ENCODE data around the gene RTP2. TPM values are rescaled to one million over a fixed set of nuclear protein-coding genes. Genes with fewer than 3 reads are reported as not detected.

Gene RTP2, protein sequence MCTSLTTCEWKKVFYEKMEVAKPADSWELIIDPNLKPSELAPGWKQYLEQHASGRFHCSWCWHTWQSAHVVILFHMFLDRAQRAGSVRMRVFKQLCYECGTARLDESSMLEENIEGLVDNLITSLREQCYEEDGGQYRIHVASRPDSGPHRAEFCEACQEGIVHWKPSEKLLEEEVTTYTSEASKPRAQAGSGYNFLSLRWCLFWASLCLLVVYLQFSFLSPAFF
- total RNA-seq (under 1 TPM; 0.37 to 0.71 TPM), polyA plus RNA-seq (ENCODE audit: insufficient read depth, low read depth, low replicate concordance) (0.79 TPM)
- long read RNA-seq, donor 1 = 0 reads
- long read RNA-seq, donor 2 = 0 reads

DNA sequence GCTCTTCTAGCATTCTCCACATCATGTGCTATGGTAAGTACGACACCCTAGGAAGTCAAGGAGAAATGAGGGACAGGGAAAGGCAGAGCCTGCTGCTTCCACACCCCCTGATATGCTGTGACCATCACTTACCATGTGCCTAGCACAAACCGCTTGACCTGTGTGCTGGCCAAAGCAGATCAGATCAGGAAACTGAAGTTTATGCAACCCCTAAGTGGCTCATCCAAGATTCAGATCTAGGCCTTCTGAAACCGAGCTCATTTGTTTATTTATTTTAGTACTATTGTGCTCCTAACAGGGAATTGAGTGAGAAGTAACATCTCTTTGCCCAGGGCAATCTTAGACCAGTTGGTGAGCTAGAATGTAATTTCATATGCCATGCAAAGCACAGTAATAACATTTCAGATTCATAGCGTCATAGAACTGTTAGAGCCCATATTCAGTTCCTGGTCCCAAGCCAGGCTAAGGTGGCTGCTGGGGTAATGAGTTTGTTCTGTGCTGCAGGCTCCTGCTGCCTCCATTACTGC is at the start of gene RTP2:
Gene RTP2 (minus strand): TSS at position 51 of the 527 bp plus-strand sequence. CDS start 429 bp downstream, outside the sequence.
- TF ChIP-seq, protein P1, sequence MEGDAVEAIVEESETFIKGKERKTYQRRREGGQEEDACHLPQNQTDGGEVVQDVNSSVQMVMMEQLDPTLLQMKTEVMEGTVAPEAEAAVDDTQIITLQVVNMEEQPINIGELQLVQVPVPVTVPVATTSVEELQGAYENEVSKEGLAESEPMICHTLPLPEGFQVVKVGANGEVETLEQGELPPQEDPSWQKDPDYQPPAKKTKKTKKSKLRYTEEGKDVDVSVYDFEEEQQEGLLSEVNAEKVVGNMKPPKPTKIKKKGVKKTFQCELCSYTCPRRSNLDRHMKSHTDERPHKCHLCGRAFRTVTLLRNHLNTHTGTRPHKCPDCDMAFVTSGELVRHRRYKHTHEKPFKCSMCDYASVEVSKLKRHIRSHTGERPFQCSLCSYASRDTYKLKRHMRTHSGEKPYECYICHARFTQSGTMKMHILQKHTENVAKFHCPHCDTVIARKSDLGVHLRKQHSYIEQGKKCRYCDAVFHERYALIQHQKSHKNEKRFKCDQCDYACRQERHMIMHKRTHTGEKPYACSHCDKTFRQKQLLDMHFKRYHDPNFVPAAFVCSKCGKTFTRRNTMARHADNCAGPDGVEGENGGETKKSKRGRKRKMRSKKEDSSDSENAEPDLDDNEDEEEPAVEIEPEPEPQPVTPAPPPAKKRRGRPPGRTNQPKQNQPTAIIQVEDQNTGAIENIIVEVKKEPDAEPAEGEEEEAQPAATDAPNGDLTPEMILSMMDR (IDR thresholded peaks at IDR 0.05) = no peak
- no peak for TF ChIP-seq POLR2A (IDR thresholded peaks at IDR 0.05)
- no peak within 1 kb of the TSS for H3K27ac ChIP-seq
- no peak within 1 kb of the TSS for H3K4me3 ChIP-seq
- DNase-seq = no peak
- no peaks in the 10 kb centered on the region for H3K27me3 ChIP-seq
- H3K9me3 ChIP-seq = no peaks in the 10 kb centered on the region
- H3K36me3 ChIP-seq (ENCODE audit: low read depth, missing control alignments) = no peaks in the 10 kb centered on the region
- intact Hi-C loops (cut with DNase I; ENCODE audit: low total_unique reads) = no loop called here
- H3K4me1 ChIP-seq = no peaks in the 10 kb centered on the region
- 67 to 71% methylated on average over 4 of the region's 4 CpGs for WGBS, 2 donors

DNA sequence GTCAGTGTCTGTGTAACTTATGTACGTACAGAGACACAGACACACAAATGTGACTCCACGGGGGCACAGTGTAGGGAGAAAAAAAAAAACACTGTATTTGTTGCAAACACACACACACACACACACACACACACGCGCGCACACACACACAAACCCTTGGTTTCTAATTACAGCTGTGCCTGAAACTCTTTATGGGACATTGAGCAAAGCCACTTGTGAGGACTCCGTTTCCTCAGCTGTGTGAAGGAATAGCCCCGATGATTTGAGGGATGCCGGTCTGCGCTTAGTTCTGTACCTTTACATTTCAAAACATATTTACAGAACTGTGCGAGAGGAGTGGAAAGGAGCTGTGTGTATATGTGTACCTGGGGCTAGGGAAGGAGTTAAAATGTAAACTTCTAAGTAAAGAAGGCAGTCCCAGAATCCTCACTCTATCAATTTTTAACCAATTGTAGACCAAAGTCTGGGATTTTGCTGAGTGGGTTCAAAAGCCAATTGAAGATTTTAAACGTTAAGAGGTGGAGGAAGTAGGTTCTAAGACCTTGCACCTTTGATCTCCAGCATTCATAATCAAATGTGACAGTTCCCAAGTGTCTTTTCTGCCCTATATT is 48.3 kb upstream of the RTP2 start:
- H3K4me1 ChIP-seq = peaks cover 12% of the 10 kb centered on the region
- no peaks in the 10 kb centered on the region for H3K27me3 ChIP-seq
- no peak overlapping the region for H3K27ac ChIP-seq
- TF ChIP-seq, protein P1 (IDR thresholded peaks at IDR 0.05) = no peak
- TF ChIP-seq POLR2A (IDR thresholded peaks at IDR 0.05) = no peak
- peak overlapping the region in 1 of 2 donors; percentile 8 for H3K4me3 ChIP-seq
- intact Hi-C loops (cut with DNase I; ENCODE audit: low total_unique reads) = no loop called here
- H3K36me3 ChIP-seq (ENCODE audit: low read depth, missing control alignments) = no peaks in the 10 kb centered on the region
- 52 to 61% methylated on average over 11 of the region's 11 CpGs for WGBS, 2 donors
- no peak for DNase-seq
- H3K9me3 ChIP-seq = no peaks in the 10 kb centered on the region

DNA sequence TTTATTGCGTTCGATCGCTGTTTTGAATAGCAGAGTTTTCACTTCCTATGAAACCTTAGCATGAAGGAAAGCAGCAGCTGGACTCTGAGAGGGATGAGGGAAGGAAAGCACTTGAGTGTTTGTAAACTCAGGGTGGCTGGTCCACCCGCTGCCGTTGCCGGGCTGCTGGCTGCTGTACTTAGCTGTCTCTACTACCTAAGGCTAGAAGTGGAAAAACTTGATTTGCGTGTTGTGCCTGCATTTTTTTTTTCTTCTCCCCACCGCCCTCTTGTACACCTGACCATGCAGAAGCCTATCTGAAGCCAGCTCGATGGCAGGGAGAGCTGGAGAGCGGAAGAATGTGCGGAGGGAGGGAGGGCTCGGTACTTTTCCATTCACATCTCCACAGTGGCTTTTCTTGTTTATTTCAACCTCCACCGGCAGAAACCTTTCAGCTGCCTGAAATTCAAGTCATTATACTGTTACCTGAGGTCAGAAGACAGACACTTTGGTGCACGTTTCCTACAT is 47.7 kb upstream of the RTP2 start:
- no peak for DNase-seq
- no peaks in the 10 kb centered on the region for H3K36me3 ChIP-seq (ENCODE audit: low read depth, missing control alignments)
- H3K27me3 ChIP-seq = no peaks in the 10 kb centered on the region
- 47 to 60% methylated on average over 14 of the region's 14 CpGs for WGBS, 2 donors
- no peaks in the 10 kb centered on the region for H3K9me3 ChIP-seq
- peak overlapping the region in 1 of 2 donors; percentile 8 for H3K4me3 ChIP-seq
- peaks cover 12% of the 10 kb centered on the region for H3K4me1 ChIP-seq
- intact Hi-C loops (cut with DNase I; ENCODE audit: low total_unique reads) = no loop called here
- TF ChIP-seq POLR2A (IDR thresholded peaks at IDR 0.05) = no peak
- TF ChIP-seq, protein P1 (IDR thresholded peaks at IDR 0.05) = no peak
- H3K27ac ChIP-seq = no peak overlapping the region

DNA sequence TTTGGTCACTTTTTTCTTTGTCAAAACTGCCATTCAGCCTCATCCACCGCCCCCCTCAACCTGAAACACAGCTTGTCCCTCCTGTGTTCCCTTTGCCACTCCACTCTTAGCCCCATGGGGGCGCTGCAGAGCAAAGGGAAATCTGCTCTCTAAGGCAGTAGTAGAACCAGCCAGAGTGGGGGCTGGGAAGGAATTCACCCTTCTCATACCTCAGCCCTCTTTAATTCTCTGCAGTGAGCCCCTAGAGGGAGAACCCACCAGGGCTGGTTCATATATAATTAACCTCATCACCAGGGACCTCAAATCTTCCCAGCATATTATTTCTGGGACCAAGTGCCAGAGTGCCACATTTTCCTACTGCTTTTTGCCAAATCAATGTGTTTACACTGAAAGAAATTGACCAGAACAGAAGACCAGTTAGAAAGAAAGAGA is 45.7 kb upstream of the RTP2 start:
- H3K9me3 ChIP-seq = no peaks in the 10 kb centered on the region
- 10 to 20% methylated on average over 2 of the region's 2 CpGs for whole genome bisulfite sequencing, 2 donors
- H3K27ac ChIP-seq = peak overlapping the region; percentile 97
- H3K36me3 ChIP-seq (ENCODE audit: low read depth, missing control alignments) = no peaks in the 10 kb centered on the region
- intact Hi-C loops (cut with DNase I; ENCODE audit: low total_unique reads) = loop anchor here (10.0 kb wide), 3 partner anchors 327 to 1397 kb away; no protein-coding TSS in a partner anchor
- H3K4me3 ChIP-seq = no peak overlapping the region
- H3K4me1 ChIP-seq = peaks cover 12% of the 10 kb centered on the region
- TF ChIP-seq POLR2A (IDR thresholded peaks at IDR 0.05) = no peak
- TF ChIP-seq, protein P1 (IDR thresholded peaks at IDR 0.05) = peak; percentile 87 to 96 (median 94)
- no peaks in the 10 kb centered on the region for H3K27me3 ChIP-seq
- peak; percentile 95 for DNase-seq
